ENCODE measurements around the gene KCTD7. TPM values are rescaled to one million over a fixed set of nuclear protein-coding genes. Genes with fewer than 3 reads are reported as not detected.

The KCTD7 gene
- total RNA-seq, 2 donors from 2014 or later, result 17.7 to 61.0 TPM

DNA sequence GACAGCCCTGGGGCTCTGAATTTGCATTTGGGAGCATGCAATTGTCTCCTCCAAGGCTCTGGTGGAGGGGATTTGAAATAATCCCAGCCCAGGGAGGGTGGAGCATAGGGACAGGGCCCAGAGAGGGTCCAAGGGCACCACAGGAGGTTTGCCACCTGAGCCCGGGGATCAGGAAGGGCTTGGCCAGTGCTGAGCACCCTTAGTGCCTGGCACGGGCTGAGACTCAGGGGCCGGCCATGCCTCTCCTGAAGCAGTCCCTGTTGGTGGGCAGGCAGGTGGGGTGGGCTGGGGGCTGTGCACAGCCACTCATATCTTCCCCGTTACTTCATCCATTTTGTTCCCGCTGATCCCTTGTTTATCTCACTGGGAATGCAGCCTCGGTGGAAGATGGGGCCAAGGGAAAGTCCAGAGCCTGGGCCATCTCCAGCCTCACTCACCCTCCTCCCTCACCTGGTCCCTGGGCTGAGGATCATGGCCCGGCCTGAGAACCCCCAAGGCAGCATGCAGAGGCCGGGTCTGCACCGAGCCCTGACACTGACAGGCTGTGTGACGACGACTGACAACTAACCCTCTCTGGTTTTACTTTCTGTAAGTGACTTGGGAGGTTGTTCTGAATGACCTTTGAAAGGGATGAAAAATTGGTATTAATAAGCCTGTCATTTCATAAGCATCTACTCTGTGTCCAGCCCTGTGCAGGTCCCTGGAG, 38.5 kb downstream of the KCTD7 start:
- WGBS, result 96% methylated on average over 11 of the region's 11 CpGs
- DNase-seq (ENCODE audit: low spot score), result no peak
- no peaks in the 10 kb centered on the region for H3K4me1 ChIP-seq (replicated peaks)
- H3K27ac ChIP-seq, result no peak overlapping the region
- no peaks in the 10 kb centered on the region for H3K27me3 ChIP-seq (replicated peaks; ENCODE audit: insufficient read depth)
- no peaks in the 10 kb centered on the region for H3K36me3 ChIP-seq
- H3K9me3 ChIP-seq, result no peaks in the 10 kb centered on the region
- H3K4me3 ChIP-seq, result no peak overlapping the region
- TF ChIP-seq POLR2AphosphoS5 (IDR thresholded peaks at IDR 0.05), result no peak
- no peak for TF ChIP-seq POLR2A (IDR thresholded peaks at IDR 0.05)
- TF ChIP-seq, protein P1, sequence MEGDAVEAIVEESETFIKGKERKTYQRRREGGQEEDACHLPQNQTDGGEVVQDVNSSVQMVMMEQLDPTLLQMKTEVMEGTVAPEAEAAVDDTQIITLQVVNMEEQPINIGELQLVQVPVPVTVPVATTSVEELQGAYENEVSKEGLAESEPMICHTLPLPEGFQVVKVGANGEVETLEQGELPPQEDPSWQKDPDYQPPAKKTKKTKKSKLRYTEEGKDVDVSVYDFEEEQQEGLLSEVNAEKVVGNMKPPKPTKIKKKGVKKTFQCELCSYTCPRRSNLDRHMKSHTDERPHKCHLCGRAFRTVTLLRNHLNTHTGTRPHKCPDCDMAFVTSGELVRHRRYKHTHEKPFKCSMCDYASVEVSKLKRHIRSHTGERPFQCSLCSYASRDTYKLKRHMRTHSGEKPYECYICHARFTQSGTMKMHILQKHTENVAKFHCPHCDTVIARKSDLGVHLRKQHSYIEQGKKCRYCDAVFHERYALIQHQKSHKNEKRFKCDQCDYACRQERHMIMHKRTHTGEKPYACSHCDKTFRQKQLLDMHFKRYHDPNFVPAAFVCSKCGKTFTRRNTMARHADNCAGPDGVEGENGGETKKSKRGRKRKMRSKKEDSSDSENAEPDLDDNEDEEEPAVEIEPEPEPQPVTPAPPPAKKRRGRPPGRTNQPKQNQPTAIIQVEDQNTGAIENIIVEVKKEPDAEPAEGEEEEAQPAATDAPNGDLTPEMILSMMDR (IDR thresholded peaks at IDR 0.05), result no peak
- intact Hi-C loops (cut with DNase I), result no loop called here

DNA sequence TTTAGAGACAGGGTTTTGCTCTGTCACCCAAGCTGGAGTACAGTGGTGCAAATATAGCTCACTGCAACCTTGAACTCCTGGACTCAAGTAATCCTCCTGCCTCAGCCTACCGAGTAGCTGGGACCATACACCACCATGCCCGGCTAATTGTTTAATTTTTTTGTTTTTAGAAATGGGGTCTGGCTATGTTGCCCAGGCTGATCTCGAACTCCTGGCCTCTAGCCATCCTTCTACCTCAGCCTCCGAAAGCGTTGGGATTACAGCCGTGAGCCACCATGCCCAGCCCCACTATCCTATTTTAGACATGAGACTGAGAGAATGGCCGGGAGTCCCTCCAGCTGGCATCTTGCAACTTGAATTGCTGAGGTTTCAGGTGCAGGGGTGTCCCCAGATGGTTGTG, 39.4 kb downstream of the KCTD7 start:
- Histone ChIP-seq H3K36me3 (no peaks in the 10 kb centered on the region), H3K27ac (no peak overlapping the region), H3K9me3 (no peaks in the 10 kb centered on the region), H3K27me3 (replicated peaks; ENCODE audit: insufficient read depth) (no peaks in the 10 kb centered on the region), H3K4me3 (no peak overlapping the region), H3K4me1 (replicated peaks) (no peaks in the 10 kb centered on the region)
- WGBS, result over 99% methylated on average over 7 of the region's 7 CpGs
- intact Hi-C loops (cut with DNase I), result no loop called here
- TF ChIP-seq POLR2AphosphoS5 (IDR thresholded peaks at IDR 0.05) (no peak), POLR2A (IDR thresholded peaks at IDR 0.05) (no peak)
- TF ChIP-seq, protein P1 (IDR thresholded peaks at IDR 0.05), result no peak
- no peak for DNase-seq (ENCODE audit: low spot score)

DNA sequence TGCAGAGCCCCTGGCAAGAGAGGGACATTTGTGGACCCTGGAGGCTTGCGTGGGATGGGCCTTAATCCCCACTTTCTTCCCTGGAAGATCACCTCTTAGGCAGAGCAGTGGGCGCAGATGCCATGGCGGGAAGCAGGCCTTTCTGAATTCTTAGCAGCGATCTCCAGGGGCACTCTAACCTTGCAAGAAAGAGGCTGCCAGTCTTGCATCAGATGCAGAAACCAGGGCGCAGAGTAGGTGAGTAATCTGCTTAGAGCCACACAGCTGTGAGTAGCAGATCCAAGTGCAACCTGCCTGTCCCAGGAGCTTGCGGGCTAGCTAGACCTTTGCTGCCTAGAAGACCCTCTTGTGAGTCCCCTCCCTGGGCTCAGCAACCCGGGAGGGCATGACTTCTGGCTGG, 40.0 kb downstream of the KCTD7 start:
- intact Hi-C loops (cut with DNase I), result no loop called here
- no peaks in the 10 kb centered on the region for H3K36me3 ChIP-seq
- 95% methylated on average over 7 of the region's 7 CpGs for WGBS

DNA sequence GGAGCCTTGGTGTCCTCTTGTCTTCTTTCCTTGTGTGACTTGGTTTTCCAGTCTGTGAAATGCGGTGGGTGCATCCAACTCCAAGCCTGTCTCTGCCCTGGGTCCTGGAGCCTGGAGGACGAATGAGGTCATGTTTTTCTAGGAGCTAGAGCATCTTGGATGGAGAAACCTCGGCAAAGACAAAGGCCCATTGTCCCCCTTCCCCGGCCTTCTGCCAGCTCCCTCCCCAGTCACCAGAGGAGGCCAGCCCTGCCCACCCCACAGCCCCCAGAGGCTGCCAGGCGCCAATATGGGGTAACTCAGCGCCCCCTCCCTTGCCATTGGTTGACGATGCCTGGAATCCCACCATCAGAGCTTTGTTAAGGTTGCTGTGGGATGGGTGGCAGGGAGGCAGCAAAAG, 40.4 kb downstream of the KCTD7 start:
- no peak overlapping the region for H3K4me3 ChIP-seq
- 67% methylated on average over 7 of the region's 7 CpGs for WGBS
- no peak for DNase-seq (ENCODE audit: low spot score)
- H3K9me3 ChIP-seq, result no peaks in the 10 kb centered on the region
- no peaks in the 10 kb centered on the region for H3K27me3 ChIP-seq (replicated peaks; ENCODE audit: insufficient read depth)
- H3K27ac ChIP-seq, result no peak overlapping the region
- TF ChIP-seq POLR2A (IDR thresholded peaks at IDR 0.05) (no peak), POLR2AphosphoS5 (IDR thresholded peaks at IDR 0.05) (no peak)
- TF ChIP-seq, protein P1 (IDR thresholded peaks at IDR 0.05), result no peak
- no peaks in the 10 kb centered on the region for H3K36me3 ChIP-seq
- H3K4me1 ChIP-seq (replicated peaks), result no peaks in the 10 kb centered on the region
- intact Hi-C loops (cut with DNase I), result no loop called here

More for the DNA sequence above, 40.0 kb downstream of the KCTD7 start:
- Histone ChIP-seq H3K27ac (no peak overlapping the region), H3K27me3 (replicated peaks; ENCODE audit: insufficient read depth) (no peaks in the 10 kb centered on the region), H3K4me3 (no peak overlapping the region), H3K9me3 (no peaks in the 10 kb centered on the region), H3K4me1 (replicated peaks) (no peaks in the 10 kb centered on the region)
- TF ChIP-seq, protein P1 (IDR thresholded peaks at IDR 0.05), result no peak
- TF ChIP-seq POLR2A (IDR thresholded peaks at IDR 0.05), result no peak
- no peak for TF ChIP-seq POLR2AphosphoS5 (IDR thresholded peaks at IDR 0.05)
- no peak for DNase-seq (ENCODE audit: low spot score)

DNA sequence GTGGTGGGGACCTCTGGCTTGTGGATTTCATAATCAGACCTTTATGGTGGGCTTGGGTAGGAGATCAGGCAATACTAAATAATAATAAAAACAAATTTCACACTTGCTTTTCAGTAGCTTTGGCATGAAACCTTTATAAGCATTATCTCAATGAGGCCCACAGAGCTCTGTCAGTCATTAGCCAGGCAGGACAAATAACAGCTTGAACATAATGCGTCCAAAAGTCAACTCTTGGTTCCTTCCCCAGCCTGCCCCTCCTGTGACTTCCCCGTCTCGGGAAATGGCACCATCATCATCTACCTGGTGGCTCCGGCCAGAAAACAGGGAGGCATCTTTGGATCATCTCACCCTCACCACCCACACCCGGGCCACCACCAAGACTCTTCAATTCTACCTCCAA, 40.8 kb downstream of the KCTD7 start:
- TF ChIP-seq POLR2A (IDR thresholded peaks at IDR 0.05), result no peak
- TF ChIP-seq, protein P1 (IDR thresholded peaks at IDR 0.05), result no peak
- no peak for TF ChIP-seq POLR2AphosphoS5 (IDR thresholded peaks at IDR 0.05)
- Histone ChIP-seq H3K27me3 (replicated peaks; ENCODE audit: insufficient read depth) (no peaks in the 10 kb centered on the region), H3K36me3 (no peaks in the 10 kb centered on the region), H3K27ac (no peak overlapping the region), H3K4me1 (replicated peaks) (no peaks in the 10 kb centered on the region), H3K9me3 (no peaks in the 10 kb centered on the region), H3K4me3 (no peak overlapping the region)
- WGBS, result 92% methylated on average over 5 of the region's 5 CpGs
- intact Hi-C loops (cut with DNase I), result no loop called here
- DNase-seq (ENCODE audit: low spot score), result no peak

All from prostate gland (tissue), 2 donors.